GM18867 (cell line): ENCODE measurements around the gene LRMDA.
A peak's percentile ranks its signal among the peaks of the same experiment; 100 is the strongest.
"Not testable (repeated sequence)": the region's sequence is repeated elsewhere in the genome, so short reads cannot be mapped to it uniquely, and the experiment has no call there.

ENCODE experiments used
- ATAC-seq: cut with Tn5 transposase; IDR thresholded peaks from one replicate; pipeline ENCODE4 v1.9.1; 2021; ENCODE audit warnings: mild to moderate bottlenecking, moderate library complexity; ENCODE audit not compliant: unreplicated experiment

Gene LRMDA

DNA sequence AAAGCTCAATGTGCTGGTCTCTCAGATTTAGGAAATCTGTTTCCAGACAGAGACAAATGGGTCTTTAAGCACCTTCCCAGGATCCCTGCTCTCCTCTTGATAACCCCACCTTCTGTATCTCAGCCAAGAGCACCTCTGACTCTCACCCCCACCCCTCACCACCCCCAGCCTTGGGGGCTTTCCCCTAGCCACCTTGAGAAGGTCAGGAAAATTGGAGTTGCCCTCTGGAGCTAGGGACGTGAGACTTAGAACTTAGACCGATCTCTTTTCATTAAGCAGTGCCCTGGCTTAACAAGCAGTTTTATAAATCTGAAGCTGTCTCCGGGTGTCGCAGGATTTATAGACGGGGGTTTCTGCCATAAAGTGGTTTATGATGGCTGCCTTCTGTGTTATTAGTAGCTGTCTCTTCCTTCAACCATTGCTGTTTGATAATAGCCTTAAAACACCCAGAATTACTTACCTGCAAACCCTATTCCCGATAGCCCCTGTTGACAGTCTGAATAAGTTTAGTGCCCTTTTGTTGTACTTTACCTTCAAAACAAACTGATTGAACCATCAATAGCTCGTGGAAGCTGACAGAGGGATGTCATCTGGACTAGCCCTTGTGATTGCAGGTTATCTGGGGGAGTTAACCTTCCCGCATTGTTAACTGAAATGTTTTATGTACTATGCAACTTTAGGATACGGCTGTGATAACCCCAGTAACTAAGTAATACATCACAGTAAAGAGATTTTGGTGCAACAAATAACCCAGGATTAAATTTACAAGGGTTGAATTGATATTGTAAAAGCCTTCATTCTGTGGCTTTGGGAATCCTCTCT lies 621.5 kb downstream of the LRMDA start:
- no peak for ATAC-seq

GRCh38 chr10:76055466-76055865 lies 624.0 kb downstream of the LRMDA start:
- no peak for ATAC-seq

- no peak for ATAC-seq
Observed at GRCh38 chr10:76055963-76056362, 624.5 kb downstream of the LRMDA start.

GRCh38 chr10:76060993-76061392 lies 629.6 kb downstream of the LRMDA start:
- ATAC-seq: not testable (repeated sequence)

GRCh38 chr10:76066457-76066856 lies 635.0 kb downstream of the LRMDA start:
- ATAC-seq: no peak

DNA sequence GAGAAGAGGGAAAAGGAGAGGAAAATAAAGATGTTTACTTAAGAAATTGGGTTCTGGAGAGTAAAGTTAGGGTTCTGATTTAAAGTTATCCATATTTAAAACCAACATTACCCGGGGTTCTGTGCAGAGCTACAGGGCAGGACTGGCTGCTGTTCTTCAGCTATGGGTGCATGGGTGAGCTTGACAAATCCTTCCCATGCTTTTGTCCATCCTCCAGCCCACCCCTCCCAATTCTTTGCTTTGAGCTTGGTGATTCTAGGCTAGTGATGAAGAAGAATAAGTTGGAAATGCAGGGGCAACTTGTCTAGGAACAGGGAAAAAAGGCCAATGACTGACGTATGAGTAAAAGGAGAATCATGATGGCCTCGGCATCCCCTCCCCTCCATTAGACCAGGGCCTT lies 636.0 kb downstream of the LRMDA start:
- ATAC-seq: no peak

GRCh38 chr10:76068856-76069255 lies 637.4 kb downstream of the LRMDA start:
- no peak for ATAC-seq

DNA sequence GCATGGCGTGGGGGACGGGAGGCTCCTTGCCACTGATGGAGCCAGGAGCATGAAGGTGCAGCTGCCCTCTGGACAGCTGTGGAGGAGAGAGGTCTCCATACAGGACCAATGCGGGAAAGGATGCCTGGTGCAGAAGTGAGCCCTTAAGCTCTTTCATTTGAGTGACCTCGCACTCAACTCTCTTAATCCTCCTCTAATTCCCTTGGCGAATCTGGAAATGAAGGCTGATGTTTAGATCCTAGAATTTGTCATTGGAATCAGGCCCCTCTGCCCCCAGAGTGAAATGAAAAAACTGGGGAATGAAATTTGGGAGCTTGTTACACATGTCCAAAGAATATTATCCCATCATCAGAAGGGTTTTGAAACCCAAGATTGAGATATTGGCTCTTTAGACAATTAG lies 639.5 kb downstream of the LRMDA start:
- no peak for ATAC-seq

DNA sequence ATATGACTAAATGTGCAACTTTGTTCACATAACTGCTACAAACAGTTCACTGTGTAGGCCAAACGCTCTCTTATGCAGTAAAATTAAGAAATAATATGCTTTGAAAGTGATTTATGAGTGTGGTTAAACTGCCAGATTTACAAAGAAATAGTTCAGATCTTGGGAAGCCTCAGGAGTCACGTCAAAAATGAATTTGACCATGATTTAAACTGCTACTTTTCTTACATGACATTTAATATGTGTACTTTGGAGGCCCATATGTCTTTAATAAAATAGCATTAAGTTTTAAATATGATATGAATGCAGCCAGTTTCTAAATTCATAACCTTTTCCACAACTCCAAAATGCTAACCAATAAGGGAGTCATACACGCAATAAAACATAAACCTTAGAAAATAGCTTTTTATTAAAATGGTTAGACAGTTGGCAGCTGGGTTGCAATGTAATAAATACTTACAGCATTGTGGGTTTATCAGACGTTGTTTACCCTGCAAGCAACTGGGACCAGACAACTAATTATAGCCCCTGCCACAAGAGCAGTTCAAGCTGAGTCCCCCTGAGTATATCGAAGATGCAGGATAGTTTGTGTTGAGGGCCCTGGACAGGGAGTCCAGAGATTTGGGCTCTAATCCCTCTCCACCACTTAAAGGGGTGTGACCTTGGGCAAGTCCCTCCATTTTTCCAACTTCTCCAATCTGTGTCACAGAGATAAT lies 640.4 kb downstream of the LRMDA start:
- ATAC-seq: no peak

- no peak for ATAC-seq
Observed at GRCh38 chr10:76072384-76072783, 641.0 kb downstream of the LRMDA start.

DNA sequence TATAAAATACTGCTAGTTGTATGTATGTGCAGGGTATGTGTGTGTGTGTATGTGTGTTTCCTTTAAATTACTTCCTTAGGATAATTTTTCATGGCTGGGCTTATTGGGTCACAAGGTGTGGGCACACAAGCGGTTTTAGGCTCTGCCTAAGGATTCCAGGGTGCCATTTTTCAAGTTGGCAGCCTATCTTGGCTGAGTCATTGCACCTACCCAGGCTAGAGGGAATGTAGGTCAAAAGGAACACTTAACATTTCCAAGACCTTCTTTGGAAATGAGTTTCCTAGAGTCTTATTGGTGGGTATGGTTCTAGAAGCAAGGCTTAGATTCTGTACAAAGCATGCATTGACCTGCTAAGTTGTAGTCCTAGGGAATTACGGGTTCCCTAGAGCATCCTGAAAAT lies 642.1 kb downstream of the LRMDA start:
- no peak for ATAC-seq

- no peak for ATAC-seq
Observed at GRCh38 chr10:76074659-76075058, 643.2 kb downstream of the LRMDA start.

- no peak for ATAC-seq
Observed at GRCh38 chr10:76080451-76080850, 649.0 kb downstream of the LRMDA start.

GRCh38 chr10:76080991-76081390 lies 649.6 kb downstream of the LRMDA start:
- no peak for ATAC-seq

DNA sequence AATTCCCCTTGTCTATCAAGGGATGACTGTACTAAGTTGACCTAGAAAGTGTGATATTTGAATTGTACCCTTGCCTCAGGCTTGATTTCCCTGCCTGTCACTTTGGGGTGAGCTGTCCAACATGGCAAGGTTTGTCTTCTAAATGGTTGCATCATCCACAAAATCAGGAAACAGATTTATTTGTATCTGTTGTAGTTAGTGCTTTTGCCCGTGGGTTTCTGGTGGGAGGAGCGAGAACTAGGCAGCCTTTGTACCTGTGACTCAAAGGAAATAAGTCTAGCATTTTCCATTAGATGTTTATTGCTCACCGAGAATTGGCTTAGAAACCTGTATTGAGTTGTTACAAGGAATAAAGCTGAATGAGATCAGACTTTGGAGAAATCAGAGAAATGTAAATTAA lies 650.8 kb downstream of the LRMDA start:
- no peak for ATAC-seq

- no peak for ATAC-seq
Observed at GRCh38 chr10:76082956-76083355, 651.5 kb downstream of the LRMDA start.

DNA sequence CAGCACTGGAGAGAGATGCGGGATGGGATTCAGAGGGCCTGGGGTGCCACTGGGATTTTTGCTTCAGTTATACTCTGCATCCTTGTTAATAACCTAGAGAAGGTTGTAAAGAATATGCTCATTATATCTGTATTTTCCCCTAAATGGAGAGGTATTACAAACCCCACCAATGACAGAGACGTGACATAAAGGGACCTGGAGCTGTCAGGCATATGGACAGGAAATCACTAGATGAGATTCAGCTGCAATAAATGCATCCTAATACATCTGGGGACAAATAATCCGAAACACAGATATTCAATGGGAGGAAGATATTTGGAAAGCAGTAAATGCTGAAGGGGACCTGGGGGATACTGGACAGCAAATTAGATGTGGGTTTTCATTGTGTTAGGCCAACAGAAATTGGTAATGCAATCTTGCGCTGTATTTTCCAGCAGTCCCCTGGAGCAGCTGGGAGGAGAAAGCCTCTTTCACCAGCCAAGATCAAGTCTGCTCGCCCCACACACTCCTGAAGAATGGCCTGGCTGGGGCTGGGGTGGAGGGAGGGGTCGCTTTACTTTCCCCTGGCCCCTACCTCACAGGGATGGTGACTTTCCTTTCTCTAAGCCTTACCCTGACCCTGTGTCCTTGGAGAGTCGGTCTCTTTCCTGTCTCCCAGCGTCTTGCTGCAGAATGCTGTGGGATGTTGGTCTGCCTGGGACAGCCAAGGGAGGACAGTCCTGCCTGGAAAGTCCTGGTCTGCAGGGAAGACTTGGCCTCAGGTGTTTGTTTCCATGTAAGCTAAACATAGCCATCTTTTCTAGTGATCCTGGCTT lies 653.8 kb downstream of the LRMDA start:
- ATAC-seq: no peak

GRCh38 chr10:76085817-76086167 lies 654.4 kb downstream of the LRMDA start:
- no peak for ATAC-seq

DNA sequence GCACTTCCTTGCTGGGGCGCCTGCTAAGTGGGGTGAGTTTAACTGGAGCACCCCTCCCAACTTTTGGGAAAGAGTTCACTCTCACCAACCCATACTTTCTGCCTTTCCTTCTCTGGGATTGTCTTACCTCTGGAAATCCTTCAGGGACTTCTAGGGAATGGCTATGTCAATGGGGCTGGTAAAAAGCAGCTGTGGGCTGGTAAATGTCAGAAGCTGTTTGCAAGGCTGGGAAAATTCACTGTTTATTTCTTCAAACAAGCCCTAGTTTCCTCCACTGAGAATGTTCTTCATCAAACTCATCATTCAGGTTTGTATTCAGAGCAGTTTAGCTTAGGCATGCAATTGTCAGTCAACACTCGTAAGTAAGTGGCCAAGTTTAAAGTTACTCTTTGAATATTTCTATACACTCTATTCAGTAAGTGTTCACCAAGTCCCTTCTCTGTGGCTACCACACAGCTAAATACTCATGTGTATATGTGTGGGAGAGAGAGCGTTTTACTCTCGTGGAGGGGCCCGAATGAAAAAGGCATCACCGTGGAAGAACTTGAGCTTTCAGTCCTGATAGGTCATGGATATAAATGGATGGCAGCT lies 654.8 kb downstream of the LRMDA start:
- ATAC-seq: no peak

DNA sequence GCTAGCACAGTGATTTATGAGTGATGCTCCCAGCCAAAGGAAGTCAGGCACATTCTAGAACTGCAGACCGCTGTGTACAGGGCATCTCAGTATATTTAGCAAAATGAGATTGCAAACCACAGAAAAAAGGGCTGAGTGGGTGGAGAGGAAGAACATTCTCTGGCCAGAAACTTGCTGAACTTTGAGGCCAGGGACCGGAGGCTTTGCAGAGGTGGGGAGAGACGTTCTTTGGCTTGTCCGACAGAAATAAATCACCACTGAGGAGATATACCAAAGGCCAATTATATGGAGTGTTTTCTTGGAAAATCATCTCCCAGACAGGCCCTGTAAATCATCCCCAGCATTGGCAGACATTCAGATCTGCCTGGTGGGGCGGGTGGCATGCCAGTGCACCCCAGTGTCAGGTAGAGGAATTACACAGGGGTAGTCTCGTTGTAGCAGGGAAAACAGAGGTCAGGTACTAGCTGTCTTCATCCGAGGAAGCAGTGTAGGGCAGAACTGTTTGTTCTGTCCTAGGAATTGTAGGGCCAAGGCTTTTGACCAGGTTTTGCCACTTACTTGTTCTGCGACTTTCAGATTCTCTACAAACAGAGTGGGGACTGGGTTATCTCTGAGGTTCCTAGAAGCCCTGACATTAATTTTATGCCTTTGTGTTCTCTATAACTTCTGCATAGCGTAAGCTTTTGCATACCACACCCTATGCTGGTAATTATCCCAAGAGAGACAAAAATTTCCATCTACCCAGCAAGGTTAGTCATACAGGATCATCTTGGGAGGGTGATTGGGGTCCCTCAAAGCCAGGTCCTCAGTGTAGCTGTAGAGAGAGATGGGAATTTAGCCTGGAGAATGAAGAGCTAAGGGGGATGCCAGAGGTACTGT lies 655.6 kb downstream of the LRMDA start:
- ATAC-seq: peak; percentile 72
